Sigmoid colon (tissue), 4 donors: Measurements from ENCODE around the gene FMNL2.

Experiments
- POLR2AphosphoS5 ChIP-seq, 4 donors: sonication (generic); formaldehyde crosslinking; IDR thresholded peaks; one replicate each; pipeline ENCODE4 v1.6.1; 2017; ENCODE audit warnings: antibody characterized with exemption in 4 of 4
- TF ChIP-seq, protein P1 (sequence below), 4 experiments: fragments of 450-650 bp in 3 of 4; fragments of 200-600 bp in 1 of 4; IDR thresholded peaks; one replicate each; pipeline ENCODE4 v1.5.1; 2016 to 2019; ENCODE audit warnings: antibody characterized with exemption in 4 of 4, mild to moderate bottlenecking in 3 of 4, moderate library complexity in 2 of 4

DNA sequence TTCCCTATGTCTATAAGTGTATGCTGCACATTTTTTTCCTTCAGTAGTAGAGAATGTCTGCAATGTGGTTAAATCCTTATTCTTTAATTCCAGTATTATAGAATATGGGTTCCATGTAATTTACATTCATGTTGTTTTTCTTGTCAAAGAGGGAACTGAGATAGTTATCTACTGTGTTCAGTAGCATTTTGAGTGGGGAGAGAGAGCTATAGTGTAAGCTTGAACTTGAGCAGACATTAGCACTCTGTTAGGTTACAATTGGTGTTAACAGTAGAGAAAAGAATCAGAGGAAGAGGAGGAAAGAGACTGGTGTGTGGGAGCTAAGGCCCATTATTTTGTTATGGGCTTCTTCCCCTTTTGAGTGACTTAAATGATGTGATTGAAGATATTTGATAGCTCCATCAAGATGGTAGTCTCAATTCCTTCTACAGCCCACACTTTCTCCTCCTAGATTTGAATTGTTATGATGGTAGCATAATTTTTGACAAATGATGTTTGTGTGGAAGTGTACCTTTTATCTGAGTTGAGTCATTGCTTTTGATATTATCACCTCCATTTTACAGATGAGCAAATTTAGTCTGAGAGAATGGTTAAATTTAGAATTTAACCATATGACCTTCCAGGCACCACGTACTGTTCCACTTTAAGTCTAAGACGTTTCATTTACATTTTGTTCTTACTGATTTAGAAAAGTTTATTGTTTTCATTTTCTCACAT is 71.3 kb downstream of the FMNL2 start:
- TF ChIP-seq, protein P1, sequence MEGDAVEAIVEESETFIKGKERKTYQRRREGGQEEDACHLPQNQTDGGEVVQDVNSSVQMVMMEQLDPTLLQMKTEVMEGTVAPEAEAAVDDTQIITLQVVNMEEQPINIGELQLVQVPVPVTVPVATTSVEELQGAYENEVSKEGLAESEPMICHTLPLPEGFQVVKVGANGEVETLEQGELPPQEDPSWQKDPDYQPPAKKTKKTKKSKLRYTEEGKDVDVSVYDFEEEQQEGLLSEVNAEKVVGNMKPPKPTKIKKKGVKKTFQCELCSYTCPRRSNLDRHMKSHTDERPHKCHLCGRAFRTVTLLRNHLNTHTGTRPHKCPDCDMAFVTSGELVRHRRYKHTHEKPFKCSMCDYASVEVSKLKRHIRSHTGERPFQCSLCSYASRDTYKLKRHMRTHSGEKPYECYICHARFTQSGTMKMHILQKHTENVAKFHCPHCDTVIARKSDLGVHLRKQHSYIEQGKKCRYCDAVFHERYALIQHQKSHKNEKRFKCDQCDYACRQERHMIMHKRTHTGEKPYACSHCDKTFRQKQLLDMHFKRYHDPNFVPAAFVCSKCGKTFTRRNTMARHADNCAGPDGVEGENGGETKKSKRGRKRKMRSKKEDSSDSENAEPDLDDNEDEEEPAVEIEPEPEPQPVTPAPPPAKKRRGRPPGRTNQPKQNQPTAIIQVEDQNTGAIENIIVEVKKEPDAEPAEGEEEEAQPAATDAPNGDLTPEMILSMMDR (IDR thresholded peaks at IDR 0.05): no peak
- TF ChIP-seq POLR2AphosphoS5 (IDR thresholded peaks at IDR 0.05): no peak
